Mammary epithelial cell (primary cell): ENCODE measurements around the gene GRID2.

Experiments
- EZH2 ChIP-seq: IDR thresholded peaks from 2 replicates; pipeline ENCODE4 v1.6.1; 2012; ENCODE audit warnings: low read length, inconsistent platforms, borderline replicate concordance
- TF ChIP-seq, protein P1 (sequence below), 2 donors: IDR thresholded peaks in 1 of 2; conservative IDR thresholded peaks in 1 of 2; 2 replicates each; pipeline ENCODE4 v1.5.1; 2011 to 2012; ENCODE audit warnings: inconsistent platforms in 2 of 2, low read length in 2 of 2, mild to moderate bottlenecking in 2 of 2, control low read depth in 1 of 2, low read depth in 1 of 2; ENCODE audit not compliant: insufficient read depth in 1 of 2; ENCODE audit errors: extremely low read depth in 1 of 2

DNA sequence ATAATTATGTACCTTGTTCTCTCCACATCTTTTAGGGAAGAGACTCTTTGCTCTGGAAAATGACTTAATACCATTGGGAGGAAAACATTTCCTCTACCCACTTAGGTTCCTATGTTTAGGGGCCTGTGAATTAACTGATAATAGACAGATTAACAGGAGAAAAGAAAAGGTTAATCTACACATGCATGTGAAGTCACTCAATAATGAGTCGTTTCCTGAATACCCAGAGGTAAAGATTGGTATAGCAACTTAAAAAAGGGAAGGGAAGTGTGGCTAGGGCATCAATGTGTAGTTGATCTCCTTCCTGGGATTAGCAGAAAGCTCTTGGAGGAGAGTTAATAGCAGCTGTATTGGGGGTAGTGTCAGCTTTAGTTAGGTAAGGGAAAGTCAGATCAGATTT lies 1105.3 kb downstream of the GRID2 start:
- TF ChIP-seq, protein P1, sequence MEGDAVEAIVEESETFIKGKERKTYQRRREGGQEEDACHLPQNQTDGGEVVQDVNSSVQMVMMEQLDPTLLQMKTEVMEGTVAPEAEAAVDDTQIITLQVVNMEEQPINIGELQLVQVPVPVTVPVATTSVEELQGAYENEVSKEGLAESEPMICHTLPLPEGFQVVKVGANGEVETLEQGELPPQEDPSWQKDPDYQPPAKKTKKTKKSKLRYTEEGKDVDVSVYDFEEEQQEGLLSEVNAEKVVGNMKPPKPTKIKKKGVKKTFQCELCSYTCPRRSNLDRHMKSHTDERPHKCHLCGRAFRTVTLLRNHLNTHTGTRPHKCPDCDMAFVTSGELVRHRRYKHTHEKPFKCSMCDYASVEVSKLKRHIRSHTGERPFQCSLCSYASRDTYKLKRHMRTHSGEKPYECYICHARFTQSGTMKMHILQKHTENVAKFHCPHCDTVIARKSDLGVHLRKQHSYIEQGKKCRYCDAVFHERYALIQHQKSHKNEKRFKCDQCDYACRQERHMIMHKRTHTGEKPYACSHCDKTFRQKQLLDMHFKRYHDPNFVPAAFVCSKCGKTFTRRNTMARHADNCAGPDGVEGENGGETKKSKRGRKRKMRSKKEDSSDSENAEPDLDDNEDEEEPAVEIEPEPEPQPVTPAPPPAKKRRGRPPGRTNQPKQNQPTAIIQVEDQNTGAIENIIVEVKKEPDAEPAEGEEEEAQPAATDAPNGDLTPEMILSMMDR (conservative IDR thresholded peaks at IDR 0.05 in 1 of 2, IDR thresholded peaks at IDR 0.05 in 1 of 2; ENCODE audit: extremely low read depth in 1 of 2, insufficient read depth in 1 of 2, low read depth in 1 of 2, low read length in 2 of 2), result no peak
- no peak for TF ChIP-seq EZH2
